Activated CD4-positive, alpha-beta T cell treated with anti-CD3 and anti-CD28 coated beads, Interleukin-2, amount 10 ng/mL, durations not matched to agents 7 days and 5 days (primary cell): ENCODE results near the gene GID8. TPM values are rescaled to one million over a fixed set of nuclear protein-coding genes. Genes with fewer than 3 reads are reported as not detected.

Experiments
- CTCF ChIA-PET: fragments of 350-600 bp; sonication (Branson Sonifier 250); formaldehyde crosslinking; loops from one replicate; lab custom pipeline; 2021; ENCODE audit warnings: antibody characterized with exemption; lab: Charles Lee
- POLR2A ChIA-PET: fragments of 350-600 bp; sonication (Branson Sonifier 250); formaldehyde crosslinking; loops from one replicate; lab custom pipeline; 2021; ENCODE audit warnings: antibody characterized with exemption; lab: Charles Lee
- DNase-seq: peaks from one replicate; pipeline ENCODE4 v3.0.0-alpha.2; 2020
- H3K27ac Mint-ChIP-seq: one replicate; pipeline ENCODE4 v1.8.0; 2021; ENCODE audit warnings: mild to moderate bottlenecking, moderate library complexity, mixed read lengths
- H3K27me3 Mint-ChIP-seq: one replicate; pipeline ENCODE4 v1.8.0; 2021; ENCODE audit warnings: mixed read lengths
- H3K36me3 Mint-ChIP-seq: one replicate; pipeline ENCODE4 v1.8.0; 2021; ENCODE audit warnings: low read depth, mixed read lengths
- H3K4me1 Mint-ChIP-seq: one replicate; pipeline ENCODE4 v1.8.0; 2021; ENCODE audit warnings: mixed read lengths
- H3K4me3 Mint-ChIP-seq: one replicate; pipeline ENCODE4 v1.8.0; 2021; ENCODE audit warnings: mild to moderate bottlenecking, moderate library complexity, mixed read lengths
- H3K9me3 Mint-ChIP-seq: one replicate; pipeline ENCODE4 v1.8.0; 2021; ENCODE audit warnings: mixed read lengths
- total RNA-seq, 2 experiments: library from RNA; stranded (reverse); gene quantifications; one replicate each; pipeline ENCODE4 v1.2.3, GENCODE V29; 2021

GID8 gene
- total RNA-seq, 2 experiments from 2014 or later = 32.5 to 35.1 TPM

- ChIA-PET POLR2A (no interaction called here), CTCF (interaction anchor here (0.7 kb wide), 1 partner anchor 656 kb away, joined by 4 read pairs; no protein-coding TSS in a partner anchor)
- peaks cover 3% of the 10 kb centered on the region for H3K9me3 Mint-ChIP-seq
- peaks cover 32% of the 10 kb centered on the region for H3K4me1 Mint-ChIP-seq
- no peak overlapping the region for H3K4me3 Mint-ChIP-seq
- no peaks in the 10 kb centered on the region for H3K27me3 Mint-ChIP-seq
- DNase-seq = no peak
- no peak overlapping the region for H3K27ac Mint-ChIP-seq
- H3K36me3 Mint-ChIP-seq = peaks cover 48% of the 10 kb centered on the region
Observed at GRCh38 chr20:62950741-62951140, 12.8 kb downstream of the GID8 start.

GRCh38 chr20:62951143-62951895 lies 13.4 kb downstream of the GID8 start:
- DNase-seq = no peak
- Mint-ChIP-seq H3K27ac (peak overlapping the region; percentile 77), H3K27me3 (no peaks in the 10 kb centered on the region), H3K4me3 (peak overlapping the region; percentile 21), H3K4me1 (peaks cover 34% of the 10 kb centered on the region), H3K36me3 (peaks cover 45% of the 10 kb centered on the region), H3K9me3 (peaks cover 3% of the 10 kb centered on the region)
- POLR2A ChIA-PET = no interaction called here
- CTCF ChIA-PET = interaction anchor here (0.7 kb wide), 1 partner anchor 657 kb away, joined by 4 read pairs; no protein-coding TSS in a partner anchor

GRCh38 chr20:62951896-62952372 lies 14.0 kb downstream of the GID8 start:
- peak overlapping the region; percentile 73 for H3K4me3 Mint-ChIP-seq
- H3K9me3 Mint-ChIP-seq = peaks cover 3% of the 10 kb centered on the region
- no peak for DNase-seq
- no peaks in the 10 kb centered on the region for H3K27me3 Mint-ChIP-seq
- ChIA-PET CTCF (no interaction called here), POLR2A (no interaction called here)
- H3K36me3 Mint-ChIP-seq = peaks cover 40% of the 10 kb centered on the region
- peak overlapping the region; percentile 75 for H3K27ac Mint-ChIP-seq
- H3K4me1 Mint-ChIP-seq = peaks cover 34% of the 10 kb centered on the region

GRCh38 chr20:62952373-62952967 lies 14.5 kb downstream of the GID8 start, which contains the start of gene SLC17A9:
Gene SLC17A9, plus strand, starts transcription at chr20:62952709. Its CDS starts 122 bp downstream, at chr20:62952831.
- Mint-ChIP-seq H3K36me3 (peaks cover 35% of the 10 kb centered on the region), H3K4me3 (peak within 1 kb of the TSS; percentile 73), H3K27me3 (no peaks in the 10 kb centered on the region), H3K27ac (peak within 1 kb of the TSS; percentile 96), H3K4me1 (peaks cover 34% of the 10 kb centered on the region), H3K9me3 (peaks cover 3% of the 10 kb centered on the region)
- CTCF ChIA-PET = interaction anchor here (0.8 to 1.3 kb wide), 3 partner anchors 8 to 15 kb away, joined by 3 to 4 read pairs (median 3); no protein-coding TSS in a partner anchor
- POLR2A ChIA-PET = no interaction called here
- DNase-seq = peak; percentile 46

- ChIA-PET POLR2A (no interaction called here), CTCF (interaction anchor here (0.8 to 2.1 kb wide), 8 partner anchors 9 to 312 kb away, joined by 3 to 11 read pairs (median 3); no protein-coding TSS in a partner anchor)
- Mint-ChIP-seq H3K9me3 (peaks cover 3% of the 10 kb centered on the region), H3K27me3 (no peaks in the 10 kb centered on the region), H3K36me3 (peaks cover 31% of the 10 kb centered on the region), H3K4me1 (peaks cover 34% of the 10 kb centered on the region), H3K27ac (peak overlapping the region; percentile 96), H3K4me3 (peak overlapping the region; percentile 73)
- no peak for DNase-seq
Observed at GRCh38 chr20:62952968-62953838, 15.3 kb downstream of the GID8 start.

GRCh38 chr20:62953839-62954703 lies 16.1 kb downstream of the GID8 start:
- H3K27me3 Mint-ChIP-seq = no peaks in the 10 kb centered on the region
- peak overlapping the region; percentile 73 for H3K4me3 Mint-ChIP-seq
- DNase-seq = peak; percentile 85
- H3K27ac Mint-ChIP-seq = peak overlapping the region; percentile 96
- H3K36me3 Mint-ChIP-seq = peaks cover 22% of the 10 kb centered on the region
- H3K9me3 Mint-ChIP-seq = peaks cover under 1% of the 10 kb centered on the region
- ChIA-PET CTCF (interaction anchor here (0.6 to 2.1 kb wide), 14 partner anchors 10 to 313 kb away, joined by 3 to 11 read pairs (median 3); no protein-coding TSS in a partner anchor), POLR2A (no interaction called here)
- H3K4me1 Mint-ChIP-seq = peaks cover 34% of the 10 kb centered on the region

- POLR2A ChIA-PET = no interaction called here
- H3K27ac Mint-ChIP-seq = peak overlapping the region; percentile 79
- CTCF ChIA-PET = interaction anchor here (1.4 to 2.1 kb wide), 6 partner anchors 15 to 53 kb away, joined by 3 to 11 read pairs (median 5); no protein-coding TSS in a partner anchor
- H3K36me3 Mint-ChIP-seq = peaks cover 6% of the 10 kb centered on the region
- H3K9me3 Mint-ChIP-seq = no peaks in the 10 kb centered on the region
- H3K4me1 Mint-ChIP-seq = peaks cover 34% of the 10 kb centered on the region
- H3K27me3 Mint-ChIP-seq = no peaks in the 10 kb centered on the region
- H3K4me3 Mint-ChIP-seq = no peak overlapping the region
- no peak for DNase-seq
Observed at GRCh38 chr20:62955519-62956386, 17.8 kb downstream of the GID8 start.

GRCh38 chr20:62956387-62957135 lies 18.6 kb downstream of the GID8 start:
- Mint-ChIP-seq H3K4me3 (no peak overlapping the region), H3K36me3 (peaks cover 2% of the 10 kb centered on the region), H3K27ac (peak overlapping the region; percentile 79), H3K27me3 (no peaks in the 10 kb centered on the region), H3K4me1 (peaks cover 30% of the 10 kb centered on the region), H3K9me3 (no peaks in the 10 kb centered on the region)
- POLR2A ChIA-PET = no interaction called here
- no peak for DNase-seq
- CTCF ChIA-PET = interaction anchor here (0.6 to 2.0 kb wide), 3 partner anchors 14 to 441 kb away, joined by 3 to 6 read pairs (median 3); no protein-coding TSS in a partner anchor

- Mint-ChIP-seq H3K4me1 (peaks cover 27% of the 10 kb centered on the region), H3K36me3 (peaks cover 2% of the 10 kb centered on the region), H3K27me3 (no peaks in the 10 kb centered on the region), H3K4me3 (no peak overlapping the region), H3K27ac (no peak overlapping the region), H3K9me3 (no peaks in the 10 kb centered on the region)
- no peak for DNase-seq
- ChIA-PET POLR2A (no interaction called here), CTCF (interaction anchor here (0.6 to 2.0 kb wide), 3 partner anchors 13 to 440 kb away, joined by 3 to 6 read pairs (median 3); no protein-coding TSS in a partner anchor)
Observed at GRCh38 chr20:62957136-62958117, 19.5 kb downstream of the GID8 start.
